GM19351 (cell line): ENCODE data around the gene SLC35G1.

ENCODE experiments used
- ATAC-seq: cut with Tn5 transposase; IDR thresholded peaks from one replicate; pipeline ENCODE4 v1.9.1; 2021; ENCODE audit warnings: mild to moderate bottlenecking, moderate library complexity; ENCODE audit not compliant: unreplicated experiment

The SLC35G1 gene

DNA sequence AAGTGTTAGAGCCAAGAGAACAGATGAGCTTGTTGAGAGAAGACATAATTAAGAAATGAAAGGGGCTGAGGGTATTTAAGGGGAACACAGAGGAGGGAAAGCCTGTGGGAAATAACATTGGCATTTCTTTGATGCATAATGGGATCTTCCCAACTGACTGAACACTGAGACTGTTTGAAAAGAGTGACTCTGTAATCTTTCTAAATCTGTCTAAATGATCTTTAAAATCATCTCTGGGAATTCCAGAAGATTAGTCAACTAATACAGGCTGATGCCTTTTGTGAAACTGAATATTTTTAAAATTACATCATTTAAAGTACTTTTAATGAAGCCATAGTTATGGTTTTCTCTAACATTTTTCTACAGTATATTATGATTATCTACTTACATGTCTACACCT, 17.4 kb upstream of the SLC35G1 start:
- ATAC-seq: no peak

- ATAC-seq: no peak
Measured at GRCh38 chr10:93879273-93879672, 14.5 kb upstream of the SLC35G1 start.

- no peak for ATAC-seq
Measured at GRCh38 chr10:93894516-93895378, 969 bp downstream of the SLC35G1 start.

DNA sequence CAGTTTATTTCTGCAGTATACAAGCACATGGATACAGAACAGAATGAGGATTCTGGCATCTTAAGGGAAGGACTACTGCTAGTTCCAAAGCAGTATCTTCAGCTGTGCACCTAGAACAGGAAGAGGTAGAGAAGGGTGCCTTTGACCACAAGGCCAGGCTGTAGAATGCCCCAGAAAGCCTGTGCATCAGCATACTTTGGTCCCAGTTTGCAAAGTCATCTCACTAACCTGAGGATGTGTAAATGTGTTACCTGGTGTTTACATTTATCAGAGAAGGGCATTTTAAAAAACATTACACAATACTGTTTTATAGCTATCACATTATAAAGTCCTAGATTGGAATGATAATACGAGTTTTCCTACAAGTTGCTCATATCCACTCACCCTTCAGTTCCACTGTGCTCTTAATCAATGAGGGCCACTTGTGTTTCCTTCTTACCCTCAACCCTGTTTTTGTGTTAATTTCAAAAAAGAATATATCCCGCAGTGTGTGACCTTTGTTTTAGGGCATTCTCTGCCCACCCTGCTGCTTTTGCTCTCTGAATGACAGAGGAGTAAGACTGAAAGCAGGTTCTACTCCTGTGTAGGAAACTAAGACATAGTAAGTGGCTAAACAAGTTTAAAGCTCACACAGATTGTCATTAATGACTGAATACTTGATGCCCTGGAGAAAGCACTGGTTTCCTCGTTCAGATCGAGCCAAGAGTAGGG, 3.4 kb downstream of the SLC35G1 start:
- no peak for ATAC-seq

GRCh38 chr10:93899109-93899508, 5.3 kb downstream of the SLC35G1 start:
- ATAC-seq: no peak

DNA sequence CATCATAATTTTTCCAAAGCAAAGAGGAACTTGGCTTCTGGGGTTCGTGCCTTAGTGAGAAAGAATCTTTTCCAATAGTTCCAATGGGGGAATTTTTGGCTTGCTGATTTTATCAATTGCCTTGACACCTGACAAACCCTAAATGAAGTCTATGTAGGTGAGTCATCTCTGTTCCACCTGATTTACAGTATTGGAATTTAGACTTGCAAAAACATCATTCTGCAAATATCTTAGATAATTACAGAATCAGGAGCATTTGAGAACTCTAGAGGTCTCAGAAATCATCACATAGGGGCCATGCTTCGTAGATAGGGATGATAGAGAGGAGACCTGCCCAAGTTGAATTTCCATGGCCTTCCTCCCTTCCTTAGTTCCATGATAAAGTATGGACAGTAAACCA, 9.3 kb downstream of the SLC35G1 start:
- ATAC-seq: no peak

GRCh38 chr10:93904901-93905300, 11.1 kb downstream of the SLC35G1 start:
- no peak for ATAC-seq

- no peak for ATAC-seq
Measured at GRCh38 chr10:93907059-93907458, 13.3 kb downstream of the SLC35G1 start.

- no peak for ATAC-seq
Measured at GRCh38 chr10:93911866-93912265, 18.1 kb downstream of the SLC35G1 start.

- no peak for ATAC-seq
Measured at GRCh38 chr10:93912444-93912843, 18.7 kb downstream of the SLC35G1 start.

DNA sequence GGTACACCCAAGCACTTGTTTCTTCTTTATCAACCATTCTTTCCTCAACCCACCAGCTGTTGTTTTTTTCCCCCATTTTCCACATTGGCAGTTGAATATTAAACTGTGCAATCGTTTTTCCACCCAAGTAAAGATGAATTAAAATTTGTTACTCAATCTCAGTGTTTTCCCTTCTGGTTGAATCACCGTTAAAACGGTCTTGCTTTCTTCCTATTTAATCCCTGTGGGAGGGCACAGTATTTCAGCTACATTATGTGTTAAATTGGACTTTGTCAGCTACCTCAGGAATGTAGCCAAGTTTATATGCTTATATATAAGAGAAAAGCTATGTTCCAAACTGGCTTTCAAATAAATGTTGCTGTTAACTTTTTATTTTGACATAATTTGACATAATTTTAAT, 19.9 kb downstream of the SLC35G1 start:
- ATAC-seq: no peak

DNA sequence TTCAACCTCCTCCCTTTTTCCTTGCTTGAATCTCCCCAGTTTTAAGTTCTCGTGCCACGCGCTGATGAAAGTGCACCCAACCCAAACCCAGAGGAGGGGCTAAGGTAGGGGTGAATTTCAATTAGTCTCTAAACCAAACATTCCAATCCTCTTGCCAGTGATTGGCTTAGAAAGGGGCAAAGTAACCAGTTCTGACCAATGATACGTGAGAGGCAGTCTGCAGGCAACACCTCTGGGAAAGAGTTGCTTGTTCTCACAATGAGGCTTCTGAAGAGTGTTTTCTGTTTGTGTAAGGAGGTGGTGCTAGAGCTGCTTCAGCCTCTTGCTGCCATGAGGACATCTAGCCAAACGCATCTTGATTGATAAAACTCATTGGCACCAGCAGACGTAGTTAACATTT, 21.8 kb downstream of the SLC35G1 start:
- ATAC-seq: no peak

DNA sequence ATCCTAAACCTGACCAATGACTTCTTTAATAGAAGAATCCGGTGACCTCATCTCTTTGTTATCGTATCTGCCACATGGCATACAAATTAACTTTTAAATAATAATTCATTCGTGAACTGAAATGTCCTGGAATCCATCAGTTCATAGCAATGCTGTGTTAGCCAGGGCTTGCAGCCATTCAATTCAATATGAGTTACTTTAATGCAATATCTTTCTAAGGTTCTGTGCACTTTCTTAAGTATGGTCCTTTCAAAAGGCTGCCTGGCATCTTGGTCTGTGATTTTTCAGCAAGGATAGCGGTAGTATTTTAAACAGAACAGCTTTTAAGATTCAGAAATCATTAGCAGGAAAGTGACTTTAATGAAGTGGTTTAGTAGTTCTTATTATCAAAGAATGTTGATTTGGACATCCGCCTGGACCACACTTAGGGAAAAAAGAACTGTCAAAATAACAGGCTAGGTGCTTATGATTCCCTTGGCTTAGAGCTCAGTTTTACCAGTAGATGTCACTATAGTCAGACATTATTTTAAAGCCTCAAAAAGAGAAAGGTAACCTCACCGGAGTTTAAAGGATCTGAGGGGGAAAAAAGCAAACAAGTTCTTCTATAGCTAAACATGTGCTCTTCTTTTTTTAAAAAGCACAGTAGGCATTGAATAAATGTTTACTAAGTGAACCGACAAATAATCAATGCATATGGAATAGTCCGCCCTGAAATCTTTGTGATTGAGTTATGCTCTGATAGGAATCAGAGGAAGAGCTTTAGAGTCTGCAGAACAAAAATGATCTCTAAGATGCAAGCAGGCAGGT, 22.7 kb downstream of the SLC35G1 start:
- no peak for ATAC-seq

DNA sequence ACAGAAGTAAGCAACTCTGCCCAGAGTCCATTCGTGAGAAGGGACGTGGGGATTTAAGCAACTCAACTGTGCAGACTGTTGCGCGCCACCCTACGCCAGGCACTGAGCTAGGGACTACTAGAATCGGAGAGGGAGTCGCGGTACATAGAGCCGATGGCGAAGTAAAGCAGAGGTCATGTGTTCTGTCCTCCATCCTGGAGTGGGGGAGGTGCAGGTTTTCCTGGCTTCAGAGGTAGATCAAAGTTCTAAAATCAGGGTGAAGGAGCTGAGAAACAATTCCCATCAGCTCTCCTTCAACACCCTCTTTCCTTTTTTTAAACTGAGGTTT, 23.2 kb downstream of the SLC35G1 start:
- ATAC-seq: no peak

DNA sequence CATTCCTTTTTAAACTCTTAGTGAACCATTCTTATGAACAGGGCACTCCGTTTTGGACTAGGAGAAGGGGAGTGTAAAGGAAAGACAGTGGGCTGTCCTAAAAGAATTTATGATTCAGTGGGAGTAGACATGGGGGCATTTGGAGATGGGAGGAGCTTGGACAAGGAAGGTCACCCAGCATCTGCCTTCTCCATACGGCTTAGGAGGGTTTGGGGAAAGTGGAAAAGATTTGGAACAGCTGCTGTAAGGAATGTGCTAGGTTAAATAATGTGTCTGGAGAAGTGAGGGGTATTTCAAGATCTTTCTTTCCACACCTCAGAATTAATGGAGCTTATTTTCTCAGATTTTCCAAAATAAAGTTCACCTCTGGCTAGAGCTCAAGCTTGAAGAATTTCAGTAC, 24.0 kb downstream of the SLC35G1 start:
- no peak for ATAC-seq

- no peak for ATAC-seq
Measured at GRCh38 chr10:93921338-93921737, 27.6 kb downstream of the SLC35G1 start.

- ATAC-seq: no peak
Measured at GRCh38 chr10:93926613-93927012, 32.8 kb downstream of the SLC35G1 start.

GRCh38 chr10:93938140-93938539, 44.4 kb downstream of the SLC35G1 start:
- no peak for ATAC-seq

DNA sequence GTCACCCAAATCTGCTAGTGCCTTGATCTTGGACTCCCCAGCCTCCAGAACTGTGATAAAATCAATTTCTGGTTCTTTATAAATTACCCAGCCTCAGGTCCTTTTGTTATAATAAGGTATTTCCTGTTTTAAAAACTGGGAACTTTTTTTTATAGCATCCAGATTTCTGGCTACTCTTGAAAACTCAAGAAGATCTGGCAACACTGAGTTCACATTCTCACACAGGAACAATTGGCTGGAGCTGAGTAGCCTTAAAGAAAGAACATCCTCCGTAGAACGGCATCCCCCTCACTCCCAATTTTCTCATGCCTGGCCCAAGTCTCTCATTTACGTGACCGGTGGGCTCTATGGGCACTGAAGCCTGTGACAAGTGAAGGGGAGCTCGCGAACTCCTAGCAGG, 47.1 kb downstream of the SLC35G1 start:
- ATAC-seq: no peak

- no peak for ATAC-seq
Measured at GRCh38 chr10:93941606-93942005, 47.8 kb downstream of the SLC35G1 start.

- ATAC-seq: no peak
Measured at GRCh38 chr10:93945819-93946218, 52.0 kb downstream of the SLC35G1 start.

- no peak for ATAC-seq
Measured at GRCh38 chr10:93947055-93947454, 53.3 kb downstream of the SLC35G1 start.
